ENCODE measurements around the gene FAM168B. TPM values are rescaled to one million over a fixed set of nuclear protein-coding genes. Genes with fewer than 3 reads are reported as not detected.

The FAM168B gene
- total RNA-seq, 1 experiment from 2014 or later: 81.4 TPM

DNA sequence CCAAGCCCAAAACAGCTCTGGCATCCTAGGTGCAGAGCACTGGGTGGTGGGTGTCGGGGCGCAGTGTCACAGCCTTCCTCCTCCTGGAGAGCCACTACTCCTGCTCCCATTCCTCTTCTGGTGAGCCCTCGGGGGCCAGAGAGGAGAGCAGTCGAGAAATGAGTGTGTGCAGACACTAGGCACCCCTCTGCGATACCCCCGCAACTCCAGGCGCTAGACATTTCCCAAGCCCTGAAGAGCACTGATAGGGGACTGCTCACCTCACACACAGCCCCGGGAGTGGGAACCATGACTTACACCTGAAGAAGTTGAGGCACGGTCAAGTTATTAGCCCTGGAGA, 54.2 kb downstream of the FAM168B start:
- Histone ChIP-seq H3K23me2 (ENCODE audit: insufficient read length, low read depth, low read length, poor library complexity, severe bottlenecking) (peaks cover 8% of the 10 kb centered on the region), H3K14ac (ENCODE audit: insufficient read depth, low read length) (no peak overlapping the region; the same call in 1 of the 2 replicates), H4K5ac (ENCODE audit: insufficient read length, low read depth, low read length) (no peak overlapping the region), H2AK5ac (ENCODE audit: insufficient read length, low read length) (no peak overlapping the region), H3K4me1 (ENCODE audit: insufficient read depth, low read length) (no peaks in the 10 kb centered on the region), H2BK120ac (ENCODE audit: low read depth, low read length, poor library complexity, severe bottlenecking) (no peak overlapping the region), H3K4ac (ENCODE audit: low read depth, low read length) (no peak overlapping the region), H3K27ac (ENCODE audit: insufficient read length, low read depth, low read length) (no peak overlapping the region), H3K27me3 (ENCODE audit: insufficient read depth, low read length) (peaks cover 4% of the 10 kb centered on the region; the same call in 1 of the 2 replicates), H3K79me2 (ENCODE audit: insufficient read depth, low read length) (no peaks in the 10 kb centered on the region), H3K23ac (ENCODE audit: insufficient read length, low read depth, low read length) (no peak overlapping the region), H3K9me3 (ENCODE audit: control insufficient read depth, low read depth, low read length) (no peaks in the 10 kb centered on the region), H2AFZ (ENCODE audit: low read length) (no peak overlapping the region), H2BK12ac (ENCODE audit: insufficient read length, low read depth, low read length) (no peak overlapping the region), H2BK15ac (ENCODE audit: low read depth, low read length) (no peak overlapping the region), H4K91ac (ENCODE audit: insufficient read length, low read depth, low read length) (no peak overlapping the region), H2BK5ac (ENCODE audit: insufficient read length, low read length) (no peak overlapping the region), H4K8ac (replicated peaks; ENCODE audit: insufficient read length, low read depth, low read length) (no peak overlapping the region), H3K4me2 (ENCODE audit: insufficient read depth, insufficient read length, low read length) (no peak overlapping the region), H2BK20ac (ENCODE audit: low read depth, low read length, poor library complexity, severe bottlenecking) (no peak overlapping the region), H3T11ph (ENCODE audit: low read length) (no peak overlapping the region), H3K56ac (ENCODE audit: insufficient read length, low read depth, low read length) (no peak overlapping the region), H3K79me1 (ENCODE audit: insufficient read depth, low read depth, low read length, poor library complexity, severe bottlenecking) (no peaks in the 10 kb centered on the region), H3K18ac (ENCODE audit: insufficient read length, low read depth, low read length) (no peak overlapping the region), H3K9ac (ENCODE audit: extremely low read depth, insufficient read length, low read length) (no peak overlapping the region), H4K20me1 (ENCODE audit: control insufficient read depth, insufficient read depth, insufficient read length) (peaks cover 2% of the 10 kb centered on the region)
- DNase-seq: no peak
- peaks cover 11 to 12% of the 10 kb centered on the region in 2 experiments for H3K4me1 Mint-ChIP-seq
- H3K27me3 Mint-ChIP-seq (ENCODE audit: low read depth): peaks cover 24% of the 10 kb centered on the region
- H3K36me3 Mint-ChIP-seq (ENCODE audit: insufficient read depth in 1 of 3, low read depth in 3 of 3): peaks cover 0 to 4% (median 2%) of the 10 kb centered on the region in 3 experiments; a peak in 3 of 7 replicates
- WGBS (ENCODE audit: extremely low coverage, insufficient read length, low lambda C conversion rate): no CpG with 5 or more reads among the region's 9 CpGs
- H3K9me3 Mint-ChIP-seq: no peaks in the 10 kb centered on the region; a peak in 1 of 5 replicates
- no peak overlapping the region for H3K27ac Mint-ChIP-seq
- H3K4me3 Mint-ChIP-seq: no peak overlapping the region
- TF ChIP-seq, protein P1, sequence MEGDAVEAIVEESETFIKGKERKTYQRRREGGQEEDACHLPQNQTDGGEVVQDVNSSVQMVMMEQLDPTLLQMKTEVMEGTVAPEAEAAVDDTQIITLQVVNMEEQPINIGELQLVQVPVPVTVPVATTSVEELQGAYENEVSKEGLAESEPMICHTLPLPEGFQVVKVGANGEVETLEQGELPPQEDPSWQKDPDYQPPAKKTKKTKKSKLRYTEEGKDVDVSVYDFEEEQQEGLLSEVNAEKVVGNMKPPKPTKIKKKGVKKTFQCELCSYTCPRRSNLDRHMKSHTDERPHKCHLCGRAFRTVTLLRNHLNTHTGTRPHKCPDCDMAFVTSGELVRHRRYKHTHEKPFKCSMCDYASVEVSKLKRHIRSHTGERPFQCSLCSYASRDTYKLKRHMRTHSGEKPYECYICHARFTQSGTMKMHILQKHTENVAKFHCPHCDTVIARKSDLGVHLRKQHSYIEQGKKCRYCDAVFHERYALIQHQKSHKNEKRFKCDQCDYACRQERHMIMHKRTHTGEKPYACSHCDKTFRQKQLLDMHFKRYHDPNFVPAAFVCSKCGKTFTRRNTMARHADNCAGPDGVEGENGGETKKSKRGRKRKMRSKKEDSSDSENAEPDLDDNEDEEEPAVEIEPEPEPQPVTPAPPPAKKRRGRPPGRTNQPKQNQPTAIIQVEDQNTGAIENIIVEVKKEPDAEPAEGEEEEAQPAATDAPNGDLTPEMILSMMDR (conservative IDR thresholded peaks at IDR 0.05): no peak

Measured in H9 (cell line).